WTC11 (cell line): ENCODE results near the gene SCRN3. TPM values are rescaled to one million over a fixed set of nuclear protein-coding genes. Genes with fewer than 3 reads are reported as not detected.
"Not testable (repeated sequence)": the region's sequence is repeated elsewhere in the genome, so short reads cannot be mapped to it uniquely, and the experiment has no call there.

Source experiments
- ATAC-seq: fragments of 200-7000 bp; cut with Tn5 transposase; 2 replicates; pipeline ENCODE4 v1.10.0; 2021; ENCODE audit warnings: mild to moderate bottlenecking, moderate library complexity
- CTCF ChIA-PET: fragments of 300-600 bp; sonication (Branson Sonifier 250); formaldehyde crosslinking; loops from one replicate; lab custom pipeline; 2021; ENCODE audit warnings: antibody characterized with exemption; lab: Charles Lee
- POLR2A ChIA-PET: fragments of 350-600 bp; sonication (Branson Sonifier 250); formaldehyde crosslinking; loops from one replicate; lab custom pipeline; 2021; ENCODE audit warnings: antibody characterized with exemption; lab: Charles Lee
- DNase-seq: peaks from one replicate; pipeline ENCODE4 v3.0.0; 2021; ENCODE audit warnings: low spot score
- H3K27ac Mint-ChIP-seq: 2 replicates; pipeline ENCODE4 v1.8.0; 2021; ENCODE audit warnings: mixed read lengths
- H3K27me3 Mint-ChIP-seq: 2 replicates; pipeline ENCODE4 v1.8.0; 2021; ENCODE audit warnings: low read depth, mild to moderate bottlenecking, moderate library complexity, mixed read lengths
- H3K36me3 Mint-ChIP-seq: 2 replicates; pipeline ENCODE4 v1.8.0; 2021; ENCODE audit warnings: mixed read lengths
- H3K4me1 Mint-ChIP-seq: 2 replicates; pipeline ENCODE4 v1.8.0; 2022; ENCODE audit warnings: mixed read lengths
- H3K4me3 Mint-ChIP-seq: 2 replicates; pipeline ENCODE4 v1.8.0; 2021; ENCODE audit warnings: mild to moderate bottlenecking, moderate library complexity, mixed read lengths
- H3K9me3 Mint-ChIP-seq: 2 replicates; pipeline ENCODE4 v1.8.0; 2021; ENCODE audit warnings: mixed read lengths
- CBFB ChIP-seq: sonication (generic); formaldehyde crosslinking; IDR thresholded peaks from 2 replicates; pipeline ENCODE4 v1.8.1; 2022; ENCODE audit warnings: mild to moderate bottlenecking, low read depth, missing genetic modification reagents
- ETV6 ChIP-seq: sonication (generic); formaldehyde crosslinking; IDR thresholded peaks from 2 replicates; pipeline ENCODE4 v1.8.1; 2022; ENCODE audit warnings: mild to moderate bottlenecking, missing genetic modification reagents
- HMGA2 ChIP-seq: fragments of 250-450 bp; sonication (Bioruptor Pico); IDR thresholded peaks from 2 replicates; pipeline ENCODE4 v1.4.0; 2021; ENCODE audit warnings: mild to moderate bottlenecking, moderate library complexity
- IRF2 ChIP-seq: sonication (generic); formaldehyde crosslinking; IDR thresholded peaks from 2 replicates; pipeline ENCODE4 v1.8.0; 2022; ENCODE audit warnings: low read depth, missing genetic modification reagents, borderline replicate concordance
- JAZF1 ChIP-seq: fragments of 250-450 bp; sonication (Bioruptor Pico); IDR thresholded peaks from 2 replicates; pipeline ENCODE4 v1.9.0; 2021; ENCODE audit warnings: moderate library complexity, mild to moderate bottlenecking, inconsistent platforms
- JUN ChIP-seq: sonication (generic); formaldehyde crosslinking; IDR thresholded peaks from 2 replicates; pipeline ENCODE4 v1.8.0; 2023; ENCODE audit warnings: mild to moderate bottlenecking, missing genetic modification reagents
- KAT7 ChIP-seq: sonication (generic); formaldehyde crosslinking; IDR thresholded peaks from 2 replicates; pipeline ENCODE4 v1.8.1; 2023; ENCODE audit warnings: missing genetic modification reagents, mild to moderate bottlenecking, borderline replicate concordance
- MAX ChIP-seq: sonication (generic); formaldehyde crosslinking; IDR thresholded peaks from 2 replicates; pipeline ENCODE4 v1.8.0; 2022; ENCODE audit warnings: mild to moderate bottlenecking, missing genetic modification reagents
- NFATC4 ChIP-seq: fragments of 250-450 bp; sonication (Bioruptor Pico); IDR thresholded peaks from 2 replicates; pipeline ENCODE4 v1.9.0; 2021; ENCODE audit warnings: mild to moderate bottlenecking
- NFE2L1 ChIP-seq: sonication (generic); formaldehyde crosslinking; IDR thresholded peaks from 2 replicates; pipeline ENCODE4 v1.8.1; 2023; ENCODE audit warnings: missing genetic modification reagents
- PRDM15 ChIP-seq: sonication (generic); formaldehyde crosslinking; IDR thresholded peaks from 2 replicates; pipeline ENCODE4 v1.8.0; 2022; ENCODE audit warnings: missing genetic modification reagents
- SMAD3 ChIP-seq: sonication (generic); formaldehyde crosslinking; IDR thresholded peaks from 2 replicates; pipeline ENCODE4 v1.8.0; 2022; ENCODE audit warnings: missing genetic modification reagents, mild to moderate bottlenecking, borderline replicate concordance
- ZNF232 ChIP-seq: sonication (generic); formaldehyde crosslinking; IDR thresholded peaks from 2 replicates; pipeline ENCODE4 v1.8.0; 2022; ENCODE audit warnings: mild to moderate bottlenecking, missing genetic modification reagents
- total RNA-seq: library from RNA; stranded (reverse); gene quantifications from 3 replicates; pipeline ENCODE4 v1.2.3, GENCODE V29; 2021

SCRN3 gene
- total RNA-seq, 1 experiment from 2014 or later: 8.0 TPM

- DNase-seq, H3K9me3 Mint-ChIP-seq, H3K27ac Mint-ChIP-seq, ATAC-seq, POLR2A ChIA-PET, H3K27me3 Mint-ChIP-seq, H3K36me3 Mint-ChIP-seq, H3K4me3 Mint-ChIP-seq, CTCF ChIA-PET: not testable (repeated sequence)
- H3K4me1 Mint-ChIP-seq: peaks cover 11% of the 10 kb centered on the region
Measured at GRCh38 chr2:174390303-174390702, 5.2 kb upstream of the SCRN3 start.

- Mint-ChIP-seq H3K9me3 (no peaks in the 10 kb centered on the region), H3K27me3 (no peaks in the 10 kb centered on the region), H3K36me3 (peaks cover 4% of the 10 kb centered on the region; the same call in 1 of the 2 replicates), H3K4me1 (peaks cover 11% of the 10 kb centered on the region), H3K4me3 (no peak overlapping the region), H3K27ac (no peak overlapping the region)
- CTCF ChIA-PET: no interaction called here
- ATAC-seq (no peak), DNase-seq (no peak)
- TF ChIP-seq IRF2 (CRISPR knock-in tag) (no peak), KAT7 (CRISPR knock-in tag) (no peak), SMAD3 (CRISPR knock-in tag) (no peak)
- POLR2A ChIA-PET: no interaction called here
Measured at GRCh38 chr2:174392706-174393105, 2.8 kb upstream of the SCRN3 start.

GRCh38 chr2:174395969-174396630 is 570 bp downstream of the SCRN3 start:
- CTCF ChIA-PET: interaction anchor here (0.6 to 1.8 kb wide), 5 partner anchors 52 to 1692 kb away, joined by 3 to 12 read pairs (median 7); no protein-coding TSS in a partner anchor
- Mint-ChIP-seq H3K36me3 (no peaks in the 10 kb centered on the region), H3K4me3 (peak overlapping the region; percentile 97), H3K4me1 (peaks cover 11% of the 10 kb centered on the region), H3K9me3 (no peaks in the 10 kb centered on the region)
- TF ChIP-seq CBFB (CRISPR knock-in tag): no peak
- 0 out of 2 replicates have a peak, but pooled peaks have one; percentile 29 for TF ChIP-seq MAX (CRISPR knock-in tag)
- TF ChIP-seq, all 79 proteins: peak for 1
- peaks cover under 1% of the 10 kb centered on the region; the same call in 1 of the 2 replicates for H3K27me3 Mint-ChIP-seq
- no peak for DNase-seq
- ATAC-seq: peak; percentile 4
- POLR2A ChIA-PET: interaction anchor here (0.5 to 0.9 kb wide), 2 partner anchors 15 to 432 kb away, joined by 3 read pairs; no protein-coding TSS in a partner anchor
- H3K27ac Mint-ChIP-seq: peak overlapping the region; percentile 53; the same call in 1 of the 2 replicates

- DNase-seq: no peak
- Mint-ChIP-seq H3K9me3 (no peaks in the 10 kb centered on the region), H3K36me3 (no peaks in the 10 kb centered on the region), H3K27me3 (peaks cover 4% of the 10 kb centered on the region; the same call in 1 of the 2 replicates), H3K27ac (no peak overlapping the region), H3K4me1 (peaks cover 11% of the 10 kb centered on the region), H3K4me3 (no peak overlapping the region)
- TF ChIP-seq PRDM15 (CRISPR knock-in tag) (no peak), JAZF1 (CRISPR knock-in tag) (no peak), ZNF232 (CRISPR knock-in tag) (no peak), ETV6 (CRISPR knock-in tag) (no peak), HMGA2 (CRISPR knock-in tag) (no peak), NFE2L1 (CRISPR knock-in tag) (no peak), NFATC4 (CRISPR knock-in tag) (no peak), JUN (CRISPR knock-in tag) (no peak)
- no peak for ATAC-seq
- ChIA-PET CTCF (no interaction called here), POLR2A (no interaction called here)
Measured at GRCh38 chr2:174397773-174398172, 2.2 kb downstream of the SCRN3 start.
